H1 (cell line): ENCODE measurements around the gene OR51B5. TPM values are rescaled to one million over a fixed set of nuclear protein-coding genes. Genes with fewer than 3 reads are reported as not detected.

Source experiments
- CTCF ChIA-PET: fragments of 300-600 bp; sonication (Branson Sonifier 250); formaldehyde crosslinking; loops from one replicate; lab custom pipeline; 2021; ENCODE audit not compliant: partially characterized antibody; lab: Charles Lee
- POLR2A ChIA-PET: fragments of 300-600 bp; sonication (Branson Sonifier 250); formaldehyde crosslinking; loops from one replicate; lab custom pipeline; 2021; ENCODE audit warnings: inconsistent platforms; ENCODE audit not compliant: partially characterized antibody; lab: Charles Lee
- DNase-seq, 2 experiments: peaks; one replicate each; pipeline versions ENCODE4 v3.0.0 to v3.0.0-alpha.2; 2010 to 2022; ENCODE audit warnings: low spot score in 2 of 2, low read depth in 1 of 2, mixed read lengths in 1 of 2
- FAIRE-seq: peaks from 2 replicates; lab custom pipeline; 2011; peaks lifted over from hg19 to GRCh38; lab: Jason Lieb, UNC
- H2AFZ ChIP-seq: 2 replicates; pipeline ENCODE4 v1.8.1; 2012; ENCODE audit warnings: low read length, inconsistent platforms
- H2AK5ac ChIP-seq: 2 replicates; pipeline ENCODE4 v1.6.1; 2013; ENCODE audit warnings: low read depth, low read length
- H2BK120ac ChIP-seq: replicated peaks from 2 replicates; pipeline ENCODE3; 2013; ENCODE audit warnings: low read depth, low read length, inconsistent platforms
- H2BK12ac ChIP-seq: 2 replicates; pipeline ENCODE4 v1.6.1; 2013; ENCODE audit warnings: low read depth, low read length
- H2BK15ac ChIP-seq: 2 replicates; pipeline ENCODE4 v1.6.1; 2013; ENCODE audit warnings: low read length
- H2BK20ac ChIP-seq: 2 replicates; pipeline ENCODE4 v1.6.1; 2013; ENCODE audit warnings: low read length
- H2BK5ac ChIP-seq: 2 replicates; pipeline ENCODE4 v1.6.1; 2013; ENCODE audit warnings: low read depth, low read length
- H3K14ac ChIP-seq: 2 replicates; pipeline ENCODE4 v1.6.1; 2013; ENCODE audit warnings: inconsistent platforms; ENCODE audit not compliant: insufficient read length
- H3K18ac ChIP-seq: 2 replicates; pipeline ENCODE4 v1.6.1; 2013; ENCODE audit warnings: low read length; ENCODE audit errors: extremely low read depth
- H3K23ac ChIP-seq: 2 replicates; pipeline ENCODE4 v1.6.1; 2013; ENCODE audit warnings: inconsistent platforms; ENCODE audit not compliant: insufficient read length
- H3K23me2 ChIP-seq: 2 replicates; pipeline ENCODE4 v1.6.1; 2013; ENCODE audit warnings: low read depth, low read length
- H3K27ac ChIP-seq: 2 replicates; pipeline ENCODE4 v1.6.1; 2011; ENCODE audit warnings: low read depth, low read length, inconsistent platforms
- H3K27me3 ChIP-seq, 4 experiments: replicated peaks in 1 of 4; 1 replicate in 1 of 4; 2 replicates in 3 of 4; pipeline versions ENCODE4 v1.6.1 to v1.8.1; 2011 to 2013; ENCODE audit warnings: low read length in 3 of 4, mild to moderate bottlenecking in 3 of 4, inconsistent platforms in 2 of 4, mixed read lengths in 2 of 4, moderate library complexity in 1 of 4; ENCODE audit not compliant: control insufficient read depth in 3 of 4, insufficient read depth in 3 of 4; ENCODE audit errors: extremely low read depth in 1 of 4
- H3K36me3 ChIP-seq, 4 experiments: 2 replicates each; pipeline versions ENCODE4 v1.6.1 to v1.8.1; 2011 to 2013; ENCODE audit warnings: mild to moderate bottlenecking in 4 of 4, low read length in 3 of 4, moderate library complexity in 2 of 4, control low read depth in 1 of 4, inconsistent platforms in 1 of 4; ENCODE audit not compliant: insufficient read depth in 4 of 4, control insufficient read depth in 2 of 4
- H3K4ac ChIP-seq: replicated peaks from 2 replicates; pipeline ENCODE3; 2013; ENCODE audit warnings: low read length, low read depth, mixed read lengths, inconsistent platforms; ENCODE audit not compliant: insufficient read length
- H3K4me1 ChIP-seq, 4 experiments: replicated peaks in 1 of 4; 1 replicate in 1 of 4; 2 replicates in 3 of 4; pipeline versions ENCODE4 v1.6.1 to v1.8.1; 2011 to 2013; ENCODE audit warnings: low read length in 3 of 4, inconsistent platforms in 2 of 4, mixed read lengths in 1 of 4; ENCODE audit not compliant: insufficient read depth in 4 of 4, control insufficient read depth in 3 of 4
- H3K4me2 ChIP-seq, 2 experiments: 2 replicates each; pipeline versions ENCODE4 v1.6.1 to v1.8.1; 2011 to 2013; ENCODE audit warnings: low read depth in 2 of 2, low read length in 2 of 2, control low read depth in 1 of 2, inconsistent platforms in 1 of 2, mild to moderate bottlenecking in 1 of 2; ENCODE audit not compliant: insufficient read depth in 1 of 2
- H3K4me3 ChIP-seq, 4 experiments: fragments of 200-600, 300-600 bp in 1 of 4; sonication (generic), shearing (Covaris generic), sonication (Bioruptor Twin) in 1 of 4; 2 replicates each; pipeline versions ENCODE4 v1.5.1 to v1.8.1; 2011 to 2016; ENCODE audit warnings: low read length in 4 of 4, low read depth in 3 of 4, control low read depth in 2 of 4, inconsistent platforms in 2 of 4, mild to moderate bottlenecking in 2 of 4, mixed read lengths in 1 of 4, moderate library complexity in 1 of 4; ENCODE audit not compliant: insufficient read depth in 2 of 4; ENCODE audit errors: extremely low read depth in 1 of 4
- H3K56ac ChIP-seq: replicated peaks from 2 replicates; pipeline ENCODE3; 2013; ENCODE audit warnings: low read depth, mild to moderate bottlenecking, mixed read lengths, low read length, inconsistent platforms; ENCODE audit not compliant: insufficient read length
- H3K79me1 ChIP-seq: 2 replicates; pipeline ENCODE4 v1.6.1; 2013; ENCODE audit warnings: low read depth, low read length, control low read depth
- H3K79me2 ChIP-seq, 2 experiments: 2 replicates each; pipeline versions ENCODE4 v1.6.1 to v1.8.1; 2012 to 2013; ENCODE audit warnings: low read length in 2 of 2, mild to moderate bottlenecking in 2 of 2, inconsistent platforms in 1 of 2; ENCODE audit not compliant: insufficient read depth in 2 of 2, control insufficient read depth in 1 of 2
- H3K9ac ChIP-seq, 4 experiments: replicated peaks in 1 of 4; 1 replicate in 1 of 4; 2 replicates in 3 of 4; pipeline versions ENCODE4 v1.6.1 to v1.8.1; 2011 to 2013; ENCODE audit warnings: low read depth in 3 of 4, low read length in 3 of 4, control low read depth in 2 of 4, mild to moderate bottlenecking in 2 of 4, moderate library complexity in 2 of 4, inconsistent platforms in 1 of 4; ENCODE audit errors: extremely low read depth in 1 of 4
- H3K9me3 ChIP-seq, 2 experiments: 2 replicates each; pipeline versions ENCODE4 v1.6.1 to v1.8.1; 2012 to 2013; ENCODE audit warnings: mild to moderate bottlenecking in 2 of 2, moderate library complexity in 2 of 2, control low read depth in 1 of 2, inconsistent platforms in 1 of 2, low read depth in 1 of 2, low read length in 1 of 2, mixed read lengths in 1 of 2; ENCODE audit not compliant: insufficient read depth in 2 of 2
- H4K20me1 ChIP-seq, 2 experiments: replicated peaks in 1 of 2; 2 replicates each; pipeline versions ENCODE3 to v1.8.1; 2011 to 2013; ENCODE audit warnings: inconsistent platforms in 2 of 2, low read length in 2 of 2, mild to moderate bottlenecking in 1 of 2; ENCODE audit not compliant: insufficient read depth in 2 of 2, control insufficient read depth in 1 of 2
- H4K5ac ChIP-seq: 2 replicates; pipeline ENCODE4 v1.6.1; 2013; ENCODE audit warnings: low read length, low read depth, mixed read lengths, inconsistent platforms; ENCODE audit not compliant: insufficient read length
- H4K8ac ChIP-seq: 2 replicates; pipeline ENCODE4 v1.8.0; 2013; ENCODE audit warnings: mild to moderate bottlenecking, moderate library complexity, low read length, inconsistent platforms; ENCODE audit not compliant: insufficient read depth; ENCODE audit errors: extremely low read depth
- H4K91ac ChIP-seq: replicated peaks from 2 replicates; pipeline ENCODE3; 2013; ENCODE audit warnings: low read length, mixed read lengths, inconsistent platforms; ENCODE audit not compliant: insufficient read length
- ATF3 ChIP-seq: IDR thresholded peaks from 2 replicates; pipeline ENCODE4 v1.6.1; 2011; ENCODE audit warnings: low read depth, mild to moderate bottlenecking, low read length; ENCODE audit not compliant: insufficient read depth
- CHD1 ChIP-seq: IDR thresholded peaks from 2 replicates; pipeline ENCODE4 v1.6.1; 2012; ENCODE audit warnings: low read depth, low read length, improper control_type of control experiment
- KDM4A ChIP-seq: IDR thresholded peaks from one replicate; pipeline ENCODE4 v1.7.1; 2012; ENCODE audit warnings: low read depth, mild to moderate bottlenecking, moderate library complexity, low read length, inconsistent platforms; ENCODE audit not compliant: severe bottlenecking
- KDM5A ChIP-seq: fragments of 200-600 bp; IDR thresholded peaks from 2 replicates; pipeline ENCODE4 v1.7.1; 2012; ENCODE audit warnings: mild to moderate bottlenecking, low read length, inconsistent platforms, mixed read lengths
- SRF ChIP-seq: IDR thresholded peaks from 2 replicates; pipeline ENCODE4 v1.6.1; 2011; ENCODE audit warnings: mild to moderate bottlenecking, low read depth, low read length, moderate library complexity
- WGBS, 2 experiments: shearing (Covaris generic) in 1 of 2; methylation state at CpG; one replicate each; pipeline versions ENCODE4 v1.1.6 to v1.1.7; 2013 to 2015; ENCODE audit warnings: low lambda C conversion rate in 2 of 2, mixed read lengths in 2 of 2, inconsistent platforms in 1 of 2, low coverage in 1 of 2, missing lambda C conversion rate in 1 of 2; ENCODE audit not compliant: insufficient replicate concordance in 2 of 2, insufficient coverage in 1 of 2, insufficient read length in 1 of 2; ENCODE audit errors: extremely low coverage in 1 of 2, missing lambda C conversion rate in 1 of 2; 5-methylcytosine and 5-hydroxymethylcytosine counted together
- polyA plus RNA-seq, 7 experiments: library from polyadenylated mRNA; depleted of rRNA in 3 of 7; stranded (reverse) in 5 of 7; unstranded in 2 of 7; fragments of >200 nt in 5 of 7; fragments of 200-250 nt in 2 of 7; gene quantifications; 1 replicate in 5 of 7; 2 replicates in 1 of 7; 4 replicates in 1 of 7; pipeline versions ENCODE4 v1.2.1 to v1.2.3, GENCODE V29; 2011 to 2013; ENCODE audit warnings: missing spikeins in 2 of 7, mixed read lengths in 2 of 7
- total RNA-seq: library from RNA; stranded (reverse); fragmentation: NEBNext Ultra II Directional; extraction: Animal tissue kit (Norgen Biotek cat#: 25700); gene quantifications from 2 replicates; pipeline ENCODE4 v1.2.1, GENCODE V29; 2021

The OR51B5 gene
- total and polyA plus RNA-seq, 2 of the 8 experiments (the other 6 are each of a cell fraction or from before 2014, with no cell fraction given) = not detected

GRCh38 chr11:5367448-5368074, 24.2 kb upstream of the OR51B5 start:
- no peak overlapping the region for H3K14ac ChIP-seq
- no peak overlapping the region for H2BK12ac ChIP-seq
- no peak overlapping the region for H2BK120ac ChIP-seq
- H4K20me1 ChIP-seq = no peaks in the 10 kb centered on the region
- H3K4ac ChIP-seq = no peak overlapping the region
- no peaks in the 10 kb centered on the region for H3K27me3 ChIP-seq
- DNase-seq = no peak
- H3K18ac ChIP-seq = no peak overlapping the region
- no peak overlapping the region for H2BK15ac ChIP-seq
- H3K9ac ChIP-seq = no peak overlapping the region
- no peak overlapping the region for H2BK5ac ChIP-seq
- H3K9me3 ChIP-seq = no peaks in the 10 kb centered on the region
- peaks cover 4% of the 10 kb centered on the region; the same call in 1 of the 2 replicates for H3K23me2 ChIP-seq
- no peaks in the 10 kb centered on the region for H3K79me1 ChIP-seq
- H3K27ac ChIP-seq = no peak overlapping the region
- no peak overlapping the region for H3K4me2 ChIP-seq
- no peak overlapping the region for H4K8ac ChIP-seq
- H2AFZ ChIP-seq = no peak overlapping the region
- ChIA-PET POLR2A (no interaction called here), CTCF (interaction anchor here (0.6 kb wide), 1 partner anchor 1288 kb away, joined by 3 read pairs; no protein-coding TSS in a partner anchor)
- H2AK5ac ChIP-seq = no peak overlapping the region
- H3K56ac ChIP-seq = no peak overlapping the region
- no peak for TF ChIP-seq KDM4A
- no peak for TF ChIP-seq SRF
- no peak for TF ChIP-seq ATF3
- TF ChIP-seq KDM5A = no peak
- no peak for TF ChIP-seq CHD1
- no peaks in the 10 kb centered on the region for H3K4me1 ChIP-seq
- no peaks in the 10 kb centered on the region for H3K79me2 ChIP-seq
- H3K4me3 ChIP-seq = no peak overlapping the region
- H4K91ac ChIP-seq = no peak overlapping the region
- no peak for FAIRE-seq
- 82% methylated on average over 2 of the region's 2 CpGs; no CpG with 5 or more reads in 1 of the 2 experiments for WGBS, 2 experiments
- H3K23ac ChIP-seq = no peak overlapping the region
- H2BK20ac ChIP-seq = no peak overlapping the region
- no peak overlapping the region for H4K5ac ChIP-seq
- no peaks in the 10 kb centered on the region for H3K36me3 ChIP-seq
